HG03558 (cell line): ENCODE measurements around the gene FGD3.
"Not testable (repeated sequence)": the region's sequence is repeated elsewhere in the genome, so short reads cannot be mapped to it uniquely, and the experiment has no call there.

Experiments
- ATAC-seq: cut with Tn5 transposase; IDR thresholded peaks from one replicate; pipeline ENCODE4 v1.9.1; 2021; ENCODE audit warnings: moderate number of reproducible peaks; ENCODE audit not compliant: unreplicated experiment; ENCODE audit errors: extremely low read depth

FGD3 gene

GRCh38 chr9:93004561-93004960 lies 57.2 kb downstream of the FGD3 start:
- ATAC-seq, result no peak

GRCh38 chr9:93005876-93006275 lies 58.6 kb downstream of the FGD3 start:
- ATAC-seq, result no peak

- ATAC-seq, result no peak
These were observed 60.3 kb downstream of the FGD3 start for GRCh38 chr9:93007529-93008058.

GRCh38 chr9:93008457-93008856 lies 61.1 kb downstream of the FGD3 start:
- no peak for ATAC-seq

DNA sequence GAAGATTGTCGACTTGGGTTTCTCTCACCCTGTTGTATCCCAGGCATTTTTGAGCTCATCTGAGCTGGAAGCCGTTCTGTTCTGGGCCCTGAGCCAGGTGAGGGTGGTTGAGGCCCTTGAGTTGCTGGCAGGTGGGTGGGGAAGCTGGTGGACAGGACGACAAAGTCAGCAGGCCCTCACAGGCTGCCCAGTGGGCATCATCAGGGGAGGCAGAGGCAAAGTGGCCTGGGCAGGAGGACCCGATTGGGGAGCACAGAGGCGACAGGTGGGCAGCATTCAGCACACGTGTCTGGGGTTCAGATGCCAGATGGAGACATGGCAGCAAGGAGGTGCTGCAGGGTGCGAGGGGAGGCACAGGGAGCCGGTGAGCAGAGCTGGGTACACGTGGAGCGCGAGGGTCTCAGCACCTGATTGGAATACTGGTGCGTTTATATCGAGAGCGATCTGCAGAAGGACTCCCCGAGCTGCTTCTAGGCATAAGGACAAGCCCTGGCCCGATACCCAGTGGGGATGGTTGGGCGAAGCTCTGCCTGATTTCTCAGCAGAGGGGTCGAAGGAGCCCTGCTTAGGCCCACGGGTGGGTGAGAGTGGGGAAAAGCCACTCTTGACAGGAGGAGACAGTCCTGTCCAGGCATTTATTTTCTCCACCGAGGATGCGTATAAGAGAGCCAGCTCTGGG lies 62.2 kb downstream of the FGD3 start:
- no peak for ATAC-seq

DNA sequence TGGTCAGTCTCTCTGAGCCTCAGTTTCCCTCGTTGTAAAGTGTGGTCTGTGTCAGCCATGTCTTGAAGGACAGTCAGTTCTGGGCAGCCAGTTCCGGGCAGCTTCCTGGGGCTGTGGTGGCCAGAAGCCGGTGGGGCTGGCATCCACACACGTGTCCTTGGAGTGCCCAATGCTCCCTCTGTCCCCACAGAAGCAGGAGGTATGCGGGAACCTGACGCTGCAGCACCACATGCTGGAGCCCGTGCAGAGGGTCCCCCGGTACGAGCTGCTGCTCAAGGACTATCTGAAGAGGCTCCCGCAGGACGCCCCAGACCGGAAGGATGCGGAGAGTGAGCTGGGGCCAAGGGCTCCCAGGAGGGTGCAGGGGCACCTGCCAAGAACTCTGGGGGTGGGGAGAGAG lies 62.7 kb downstream of the FGD3 start:
- ATAC-seq, result no peak

GRCh38 chr9:93010704-93011103 lies 63.4 kb downstream of the FGD3 start:
- no peak for ATAC-seq

DNA sequence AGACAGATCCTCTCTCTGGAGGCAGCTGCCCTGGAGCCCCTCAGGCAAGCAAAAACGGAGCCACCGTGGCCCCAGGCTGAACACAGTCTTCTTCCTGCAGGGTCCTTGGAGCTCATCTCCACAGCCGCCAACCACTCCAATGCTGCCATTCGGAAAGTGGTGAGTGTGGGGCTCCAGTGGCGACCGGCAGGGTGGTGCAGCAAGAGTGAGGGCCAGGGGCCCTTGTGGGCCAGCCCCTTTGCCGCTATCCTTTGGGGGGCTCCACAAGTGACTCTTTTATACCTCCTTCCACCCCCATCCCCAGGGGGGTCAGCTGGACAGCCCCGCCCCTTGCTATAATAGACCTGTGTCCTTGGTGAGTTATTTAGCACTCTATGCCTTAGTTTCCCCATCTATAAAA lies 63.8 kb downstream of the FGD3 start:
- no peak for ATAC-seq

DNA sequence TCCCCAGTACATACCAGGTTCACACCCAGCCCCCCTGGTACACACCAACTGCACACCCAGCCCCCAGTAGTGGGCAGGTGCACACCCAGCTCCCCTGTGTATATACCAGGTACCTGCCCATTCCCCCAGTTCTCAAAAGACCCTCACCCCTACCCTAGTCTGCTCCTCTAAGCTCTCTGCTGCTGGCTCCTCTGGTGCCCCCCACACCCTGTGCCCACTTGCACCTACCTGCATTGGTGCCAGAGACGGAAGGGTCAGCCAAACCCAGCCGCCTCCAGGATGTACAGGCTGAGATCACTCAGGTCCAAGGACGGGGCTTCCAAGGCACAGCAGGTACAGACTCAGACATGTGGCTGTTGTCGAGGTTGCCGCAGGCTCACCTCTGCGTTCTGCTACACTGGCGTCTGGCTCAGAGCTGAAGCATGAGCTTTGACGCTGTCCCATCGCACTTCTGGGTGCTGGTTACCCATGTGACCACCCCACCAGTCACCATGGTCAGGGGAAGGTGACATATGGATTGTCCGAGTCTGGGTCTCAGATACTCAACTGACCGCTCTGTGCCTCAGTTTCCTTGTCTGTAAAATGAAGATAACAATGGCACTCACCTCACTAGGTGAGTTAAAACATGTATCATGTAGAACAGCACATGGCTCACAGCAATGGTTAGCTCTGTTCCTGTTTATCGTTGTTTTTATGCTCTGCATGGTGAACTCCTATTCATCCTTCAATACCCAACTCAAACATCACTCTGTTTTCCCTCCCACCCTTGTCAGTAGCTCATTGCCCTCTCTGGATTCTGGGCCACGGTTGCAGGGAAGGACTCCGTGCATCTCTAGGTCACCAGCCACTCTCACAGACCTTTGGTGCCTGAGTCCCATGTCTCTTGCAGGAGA lies 65.9 kb downstream of the FGD3 start:
- no peak for ATAC-seq

- no peak for ATAC-seq
These were observed 66.7 kb downstream of the FGD3 start for GRCh38 chr9:93013856-93014582.

DNA sequence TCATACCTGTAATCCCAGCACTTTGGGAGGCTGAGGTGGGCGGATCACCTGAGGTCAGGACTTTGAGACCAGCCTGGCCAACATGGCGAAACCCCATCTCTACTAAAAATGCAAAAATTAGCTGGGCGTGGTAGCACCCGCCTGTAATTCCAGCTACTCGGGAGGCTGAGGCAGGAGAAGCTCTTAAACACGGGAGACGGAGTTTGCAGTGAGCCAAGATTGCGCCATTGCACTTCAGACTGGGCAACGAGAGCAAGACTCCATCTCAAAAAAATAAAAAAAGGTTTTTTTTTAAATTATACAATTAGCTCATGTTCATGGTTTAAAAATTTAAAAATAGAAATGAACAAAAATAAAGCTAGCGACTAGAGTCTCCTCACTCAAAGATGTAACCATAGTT lies 67.9 kb downstream of the FGD3 start:
- not testable (repeated sequence) for ATAC-seq

DNA sequence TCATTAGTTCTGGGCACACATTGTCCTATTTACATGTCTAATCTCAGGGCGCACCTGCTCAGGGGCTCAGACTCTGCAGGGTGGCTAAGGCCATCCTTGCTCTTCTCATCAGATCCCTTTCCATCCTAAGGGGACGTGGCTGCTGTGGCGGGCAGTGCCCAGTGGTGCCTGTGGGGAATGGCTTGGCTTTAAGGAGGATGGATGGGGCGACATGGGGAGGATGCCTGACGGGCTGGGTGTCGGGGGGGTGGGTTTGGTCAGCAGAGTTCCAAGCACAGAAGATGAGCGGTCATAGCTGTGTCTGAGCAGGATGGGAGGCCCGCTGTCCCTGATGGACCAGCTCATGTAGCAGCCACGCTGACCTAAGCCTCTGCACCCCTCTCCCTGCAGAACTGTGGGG lies 70.3 kb downstream of the FGD3 start:
- no peak for ATAC-seq

DNA sequence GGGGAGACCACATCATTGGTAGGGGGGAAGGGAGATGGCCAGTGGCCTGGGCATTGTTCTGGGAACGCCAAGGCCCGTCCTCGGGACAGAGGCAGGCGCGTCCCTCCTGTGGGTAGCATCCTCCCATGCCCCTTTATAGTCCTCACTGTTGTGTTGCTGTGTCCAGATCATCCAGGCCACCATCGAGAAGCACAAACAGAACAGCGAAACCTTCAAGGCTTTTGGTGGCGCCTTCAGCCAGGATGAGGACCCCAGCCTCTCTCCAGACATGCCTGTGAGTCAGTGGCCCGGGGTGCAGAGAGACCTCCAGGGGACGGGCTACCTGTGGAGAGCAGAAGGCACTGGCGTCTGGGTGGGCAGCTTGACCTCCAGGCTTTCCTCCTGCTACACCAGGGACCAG lies 72.8 kb downstream of the FGD3 start:
- no peak for ATAC-seq

DNA sequence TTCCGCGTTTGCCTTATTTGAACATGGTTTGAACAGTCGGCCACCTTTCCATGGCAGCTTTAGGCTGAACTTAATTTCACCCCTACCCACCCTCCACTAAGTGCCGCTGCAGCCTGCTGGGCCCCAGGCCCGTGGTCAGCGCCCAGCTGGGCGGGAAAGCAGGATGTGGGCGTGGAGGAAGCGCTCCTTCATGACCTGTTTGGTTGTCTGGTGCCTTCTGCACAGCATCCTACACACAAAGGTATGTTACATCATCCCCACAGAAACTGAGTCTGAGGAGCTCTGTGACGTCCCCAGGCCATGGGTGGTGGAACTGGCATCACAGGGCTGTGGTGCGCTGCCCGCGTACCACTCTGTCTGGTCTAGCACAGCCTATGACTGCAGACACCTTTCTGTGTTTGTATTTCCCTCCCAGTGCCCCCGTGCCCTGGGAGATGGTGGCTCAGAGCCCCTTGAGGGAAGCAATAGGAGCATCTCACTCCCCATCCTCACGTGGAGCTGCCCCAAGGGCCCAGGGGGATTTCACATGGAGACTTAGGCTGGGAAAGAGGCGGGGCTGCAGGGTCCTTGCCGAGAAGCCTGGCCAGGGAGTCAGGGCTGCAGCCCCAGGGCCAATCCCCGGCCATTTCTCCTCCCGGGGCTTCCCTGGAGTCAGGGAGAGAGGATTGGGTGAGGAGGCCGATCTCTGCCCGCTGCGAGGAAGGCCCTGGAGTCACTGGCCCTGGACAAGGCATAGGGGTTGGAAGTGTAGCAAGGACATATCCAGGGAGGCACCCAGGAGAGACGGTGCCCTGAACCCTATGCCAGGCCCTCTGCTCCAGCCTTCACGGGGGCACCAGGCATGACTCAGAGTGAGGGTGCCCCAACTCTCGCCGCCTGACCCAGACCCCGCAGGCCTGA lies 73.7 kb downstream of the FGD3 start:
- ATAC-seq, result no peak

- no peak for ATAC-seq
These were observed 74.7 kb downstream of the FGD3 start for GRCh38 chr9:93022066-93022465.

GRCh38 chr9:93022721-93023520 lies 75.6 kb downstream of the FGD3 start:
- ATAC-seq, result no peak

DNA sequence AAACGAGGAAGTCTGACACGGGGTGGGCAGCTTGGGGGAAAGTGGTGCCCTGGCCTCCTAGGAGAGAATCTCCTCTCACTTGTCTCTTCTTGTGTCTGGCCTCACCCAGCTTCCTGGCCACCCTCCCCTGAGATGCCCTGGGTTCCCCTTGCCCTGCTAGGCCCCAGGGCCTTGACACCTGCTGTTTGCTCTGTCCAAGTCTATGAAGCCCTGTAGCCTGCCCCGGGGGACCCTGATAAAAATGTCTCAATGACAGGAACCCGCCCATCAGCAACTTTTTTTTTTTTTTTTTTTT lies 76.1 kb downstream of the FGD3 start:
- ATAC-seq, result no peak

GRCh38 chr9:93024646-93024910 lies 77.3 kb downstream of the FGD3 start:
- no peak for ATAC-seq

DNA sequence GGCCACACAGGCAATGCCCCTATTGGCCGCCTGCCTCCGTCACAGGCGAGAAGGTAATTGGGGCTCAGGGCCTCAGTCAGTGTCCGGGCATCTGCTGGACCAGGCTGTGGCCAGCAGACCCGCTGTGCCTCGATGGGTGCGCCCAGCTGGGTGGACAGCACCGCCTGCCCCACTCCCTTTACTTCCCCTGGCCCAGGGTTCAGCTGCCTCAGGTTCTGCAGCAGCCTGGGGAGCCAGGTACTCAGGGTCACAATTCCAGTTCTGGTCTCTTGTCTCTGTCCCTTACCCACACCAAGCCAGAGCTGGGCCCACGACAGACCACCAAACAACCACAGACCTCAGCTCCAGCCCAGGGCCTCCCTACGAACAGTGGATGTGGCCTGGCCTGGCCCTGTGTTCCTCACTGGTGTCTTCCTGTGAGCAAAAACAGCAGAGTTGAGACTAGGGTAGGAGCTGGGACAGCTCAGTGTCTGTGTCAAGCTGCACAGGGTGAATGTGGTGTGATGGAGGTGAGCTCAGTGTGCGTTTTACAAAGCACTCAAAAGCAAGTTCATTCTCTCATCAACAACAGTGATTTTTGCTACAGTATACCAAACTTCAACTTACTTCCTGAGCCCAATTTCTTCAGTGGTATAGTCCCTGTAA lies 77.8 kb downstream of the FGD3 start:
- no peak for ATAC-seq
